GM11168 (cell line): ENCODE results near the gene CCSER2.
"Not testable (repeated sequence)": the region's sequence is repeated elsewhere in the genome, so short reads cannot be mapped to it uniquely, and the experiment has no call there.

Experiments
- in situ Hi-C: fragments of 300-500 bp; cut with MboI; formaldehyde crosslinking; loops from one replicate; pipeline ENCODE4 v1.12.0; 2022; ENCODE audit warnings: low sequenced_read_pairs; ENCODE audit not compliant: unreplicated experiment

Gene CCSER2

DNA sequence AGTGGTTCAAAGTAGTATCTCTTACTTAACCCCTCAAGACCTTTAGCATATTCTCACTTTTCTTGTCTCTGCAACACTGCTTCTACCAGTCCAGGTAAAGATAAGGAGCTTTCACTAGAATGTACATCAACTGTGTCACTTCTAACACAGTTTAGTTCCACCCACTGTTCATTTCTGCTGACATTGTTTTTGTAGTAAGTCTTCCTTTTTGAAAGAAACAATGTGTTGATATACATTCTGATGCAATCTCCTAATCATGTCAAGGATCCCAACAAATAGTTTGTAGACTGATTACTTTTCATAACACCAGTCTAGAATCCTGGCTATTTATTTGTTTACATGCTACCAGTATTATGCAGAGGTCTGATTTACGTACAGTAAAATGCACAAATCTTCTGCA is 47.5 kb downstream of the CCSER2 start:
- in situ Hi-C loops: loop anchor here (5.0 kb wide), 1 partner anchor 156 kb away; no protein-coding TSS in a partner anchor

DNA sequence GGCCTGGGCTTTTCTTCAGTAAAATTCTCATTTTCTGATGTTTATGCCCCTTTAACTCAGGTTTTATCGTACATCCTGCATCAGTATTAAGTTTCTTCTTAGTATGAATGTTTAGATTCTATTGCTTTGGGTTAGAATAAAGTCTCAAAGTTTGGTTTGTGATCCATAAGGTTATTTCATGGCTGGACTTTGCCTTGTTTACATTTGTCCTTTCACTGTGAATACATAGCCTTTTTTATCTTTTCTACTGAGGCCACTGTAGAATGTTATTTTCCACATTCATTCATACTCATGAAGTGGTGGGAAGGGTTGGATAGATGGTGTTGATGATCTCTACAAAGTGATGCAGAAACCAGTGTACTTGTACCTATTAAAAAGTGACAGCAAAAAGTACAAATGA is 59.8 kb downstream of the CCSER2 start:
- in situ Hi-C loops: no loop called here

GRCh38 chr10:84390364-84390763 is 62.0 kb downstream of the CCSER2 start:
- in situ Hi-C loops: no loop called here

DNA sequence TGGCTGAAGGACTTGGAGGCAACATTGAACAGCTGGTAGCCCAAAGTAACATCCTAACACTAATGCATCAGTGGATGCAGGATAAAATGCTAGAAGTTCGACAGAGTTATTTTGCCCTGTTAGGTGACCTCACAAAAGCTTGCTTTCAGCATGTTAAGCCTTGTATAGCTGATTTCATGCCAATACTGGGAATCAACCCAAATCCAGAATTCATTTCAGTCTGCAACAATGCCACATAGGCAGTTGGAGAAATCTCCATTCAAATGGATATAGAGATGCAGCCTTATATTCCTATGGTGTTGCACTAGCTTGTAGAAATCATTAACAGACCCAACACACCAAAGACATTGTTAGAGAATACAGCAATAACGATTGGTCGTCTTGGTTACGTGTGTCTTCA is 62.9 kb downstream of the CCSER2 start:
- in situ Hi-C loops: no loop called here

- in situ Hi-C loops: no loop called here
Observed at GRCh38 chr10:84392181-84392580, 63.8 kb downstream of the CCSER2 start.

- in situ Hi-C loops: no loop called here
Observed at GRCh38 chr10:84395581-84395980, 67.2 kb downstream of the CCSER2 start.

GRCh38 chr10:84397735-84398144 is 69.4 kb downstream of the CCSER2 start:
- in situ Hi-C loops: no loop called here

DNA sequence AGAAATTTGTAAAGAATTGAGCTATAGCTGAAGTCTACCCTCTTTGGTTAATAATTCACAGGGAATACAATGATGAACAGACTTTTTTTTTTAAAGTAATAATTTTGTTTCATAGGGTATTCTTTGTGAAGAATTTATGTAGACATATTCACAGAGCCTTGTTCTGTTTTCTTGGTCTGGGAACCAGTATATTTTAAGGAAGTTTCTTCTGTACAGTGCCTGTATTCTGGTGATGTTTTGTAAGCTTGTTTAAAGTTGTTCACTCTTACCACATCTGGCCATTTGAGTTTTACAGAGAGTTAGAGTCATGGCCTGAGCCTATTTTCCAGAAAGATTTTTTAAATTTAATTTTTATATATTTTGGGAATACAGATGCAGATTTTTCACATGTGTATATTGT is 70.3 kb downstream of the CCSER2 start:
- in situ Hi-C loops: no loop called here

DNA sequence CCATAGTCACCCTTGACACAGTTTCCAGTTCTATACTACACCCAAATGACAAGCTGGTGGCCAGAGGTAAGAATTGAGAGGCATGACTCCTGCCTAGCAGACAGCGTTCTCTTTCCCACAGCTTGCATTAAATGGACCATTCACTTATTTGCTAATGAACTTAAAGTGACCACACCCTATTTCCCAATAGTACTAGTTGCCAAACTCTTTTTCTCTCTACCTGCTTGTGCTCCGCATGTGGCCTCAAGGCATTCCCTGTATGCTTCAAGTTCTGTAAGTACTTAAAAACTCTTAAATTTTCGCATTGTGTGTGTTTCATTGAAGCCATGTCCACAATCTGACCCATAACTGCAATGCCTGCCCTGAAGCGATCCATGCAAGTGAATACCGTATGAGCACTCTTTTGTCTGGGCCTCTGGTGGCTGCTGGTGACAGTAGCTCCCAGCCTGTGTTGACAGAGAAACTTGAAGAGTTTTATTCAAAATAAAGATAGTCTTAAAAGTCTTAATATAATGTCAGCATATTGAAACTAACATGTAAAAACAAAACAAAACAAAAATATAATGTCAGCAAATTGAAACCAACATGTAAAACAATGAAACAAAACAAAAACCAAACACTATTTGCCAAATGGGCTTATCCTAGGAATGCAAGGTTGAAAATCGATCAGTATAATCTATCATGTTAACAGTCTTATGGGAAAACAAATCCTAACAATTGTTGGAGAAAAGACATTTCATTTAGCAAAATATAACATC is 73.6 kb downstream of the CCSER2 start:
- in situ Hi-C loops: no loop called here

GRCh38 chr10:84404783-84405182 is 76.4 kb downstream of the CCSER2 start:
- in situ Hi-C loops: no loop called here

- in situ Hi-C loops: no loop called here
Observed at GRCh38 chr10:84405662-84406061, 77.3 kb downstream of the CCSER2 start.

DNA sequence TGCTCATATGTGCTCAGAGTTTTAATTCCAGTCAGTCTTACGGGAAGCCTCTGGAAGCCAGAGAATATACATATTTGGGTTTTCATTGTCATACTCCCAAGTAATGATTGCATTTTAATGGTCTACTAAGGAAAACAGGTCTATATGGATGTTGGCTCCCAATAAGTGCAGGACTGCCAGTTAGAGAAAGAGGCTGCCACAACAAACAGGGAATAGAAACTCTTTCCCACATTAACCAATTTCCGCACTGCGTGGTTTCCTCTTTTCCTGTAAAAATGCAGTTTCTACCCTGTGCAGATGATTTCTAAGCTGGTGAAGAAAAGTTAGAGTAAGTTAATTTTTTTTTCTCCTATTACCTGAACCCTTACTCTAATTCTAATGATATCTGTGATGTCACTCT is 78.2 kb downstream of the CCSER2 start:
- in situ Hi-C loops: no loop called here

DNA sequence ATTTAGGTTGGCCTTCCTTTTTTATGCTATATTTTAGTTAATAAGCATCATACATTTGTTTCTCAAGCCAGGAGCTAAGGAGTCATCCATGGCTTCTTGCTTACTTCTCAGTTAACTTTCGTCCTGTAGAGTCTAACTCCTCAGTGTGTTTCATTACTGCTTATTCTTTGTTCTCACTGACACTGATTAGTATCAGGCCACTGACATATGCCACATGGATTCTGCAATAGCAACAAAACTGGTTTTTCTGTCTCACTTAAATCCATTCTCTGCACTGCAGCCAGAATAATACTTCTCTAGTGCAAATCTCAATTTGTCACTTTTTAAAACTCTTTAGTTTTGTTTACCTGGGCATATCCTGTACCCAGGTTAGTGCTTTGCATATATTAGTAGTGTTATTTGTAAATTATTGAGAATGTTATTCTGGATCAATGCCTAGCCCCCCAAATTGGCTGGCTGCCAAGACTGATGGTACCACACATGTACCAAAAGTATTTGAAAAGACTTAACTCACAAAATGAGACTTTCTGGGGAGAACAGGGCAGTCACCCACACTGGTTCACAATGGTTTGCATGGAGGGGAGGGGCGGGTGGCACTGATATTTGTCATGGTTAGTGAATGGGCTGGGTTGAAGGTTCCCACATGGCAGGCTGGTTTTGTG is 79.1 kb downstream of the CCSER2 start:
- in situ Hi-C loops: no loop called here

DNA sequence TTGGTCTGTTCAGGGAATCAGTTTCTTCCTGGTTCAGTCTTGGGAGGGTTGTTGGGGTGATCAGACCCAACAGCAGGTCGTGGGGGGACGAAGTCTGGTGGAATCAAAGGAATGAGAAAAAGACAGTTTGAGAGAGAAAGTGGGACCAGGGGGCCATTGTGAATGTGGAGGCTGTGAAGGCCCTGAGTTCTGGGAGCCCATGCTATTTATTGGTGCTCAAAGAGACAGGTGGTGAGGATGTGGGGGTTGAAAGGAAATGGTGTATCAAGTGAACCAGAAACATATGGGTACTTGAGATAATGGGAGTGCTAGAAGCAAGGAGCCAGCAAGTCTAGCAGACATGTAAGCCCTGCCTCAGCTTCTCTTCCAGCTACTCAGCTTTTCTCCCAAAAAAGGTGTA is 84.1 kb downstream of the CCSER2 start:
- in situ Hi-C loops: no loop called here

- in situ Hi-C loops: not testable (repeated sequence)
Observed at GRCh38 chr10:84414110-84414509, 85.7 kb downstream of the CCSER2 start.

GRCh38 chr10:84415539-84416244 is 87.3 kb downstream of the CCSER2 start:
- in situ Hi-C loops: no loop called here

DNA sequence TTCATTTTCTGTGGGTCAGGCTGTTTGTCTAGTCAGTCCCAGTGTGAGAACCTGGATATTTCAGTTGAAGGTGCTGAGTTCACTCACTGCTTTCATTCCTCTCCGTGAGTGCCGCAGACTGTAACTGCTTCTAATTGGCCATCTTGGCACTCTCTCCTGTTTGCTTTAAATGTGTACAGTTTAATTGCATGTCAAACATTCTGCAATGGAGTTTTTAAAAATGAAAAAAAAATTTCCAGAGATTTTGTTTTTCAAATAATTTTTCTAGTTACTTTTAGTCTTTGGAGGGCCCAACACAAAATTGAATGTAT is 87.8 kb downstream of the CCSER2 start:
- in situ Hi-C loops: no loop called here

GRCh38 chr10:84423719-84424118 is 95.3 kb downstream of the CCSER2 start:
- in situ Hi-C loops: no loop called here

GRCh38 chr10:84424731-84425167 is 96.4 kb downstream of the CCSER2 start:
- in situ Hi-C loops: no loop called here

- in situ Hi-C loops: no loop called here
Observed at GRCh38 chr10:84427903-84428650, 99.7 kb downstream of the CCSER2 start.

DNA sequence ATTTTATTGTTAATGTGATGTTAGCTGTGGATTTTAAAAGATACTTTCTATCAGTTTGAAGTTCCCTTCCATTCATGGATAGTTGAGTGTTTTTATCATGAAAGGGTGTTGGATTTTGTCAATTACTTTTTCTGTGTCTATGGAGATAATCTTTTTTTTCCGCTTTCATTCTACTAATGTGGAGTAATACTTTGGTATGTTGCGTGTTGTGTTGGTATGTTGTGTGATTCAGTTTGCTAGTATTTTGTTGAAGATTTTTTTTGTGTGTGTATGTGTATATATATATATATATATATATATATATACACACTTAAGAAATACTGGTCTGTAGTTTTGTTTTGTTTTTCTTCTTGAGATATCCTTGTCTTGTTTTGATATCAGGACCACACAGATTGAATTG is 100.3 kb downstream of the CCSER2 start:
- in situ Hi-C loops: no loop called here
